H1 (cell line): Measurements from ENCODE around the gene TLR9. TPM values are rescaled to one million over a fixed set of nuclear protein-coding genes. Genes with fewer than 3 reads are reported as not detected.

Experiments used
- ASH2L ChIP-seq: fragments of 200-600, 300-600 bp; sonication (generic); IDR thresholded peaks from one replicate; pipeline ENCODE4 v1.7.1; 2017; ENCODE audit warnings: low read length
- CBX5 ChIP-seq: fragments of 300-800, 300-1000 bp; sonication (generic); IDR thresholded peaks from 2 replicates; pipeline ENCODE4 v1.7.1; 2016; ENCODE audit warnings: antibody characterized with exemption, low read length, low read depth
- CHD1 ChIP-seq: IDR thresholded peaks from 2 replicates; pipeline ENCODE4 v1.6.1; 2012; ENCODE audit warnings: low read depth, low read length, improper control_type of control experiment
- CREB1 ChIP-seq: IDR thresholded peaks from 2 replicates; pipeline ENCODE4 v1.6.1; 2012; ENCODE audit warnings: inconsistent platforms
- EP300 ChIP-seq, 2 experiments: IDR thresholded peaks; 1 replicate in 1 of 2; 2 replicates in 1 of 2; pipeline ENCODE4 v1.6.1; 2011 to 2012; ENCODE audit warnings: low read depth in 2 of 2, low read length in 2 of 2, mild to moderate bottlenecking in 2 of 2, borderline replicate concordance in 1 of 2, inconsistent platforms in 1 of 2, moderate library complexity in 1 of 2
- EZH2 ChIP-seq: fragments of 200-600 bp; sonication (generic); IDR thresholded peaks from 2 replicates; pipeline ENCODE4 v1.7.1; 2012; ENCODE audit warnings: low read depth, mild to moderate bottlenecking, moderate library complexity, low read length, inconsistent platforms; ENCODE audit not compliant: severe bottlenecking
- GTF2F1 ChIP-seq: IDR thresholded peaks from 2 replicates; pipeline ENCODE4 v1.6.1; 2012; ENCODE audit warnings: low read depth, low read length, improper control_type of control experiment, borderline replicate concordance
- HDAC2 ChIP-seq, 2 experiments: fragments of 300-600 bp in 1 of 2; sonication (generic) in 1 of 2; IDR thresholded peaks; 2 replicates each; pipeline ENCODE4 v1.6.1; 2011 to 2012; ENCODE audit warnings: low read depth in 2 of 2, low read length in 2 of 2, mild to moderate bottlenecking in 2 of 2, moderate library complexity in 2 of 2, borderline replicate concordance in 1 of 2, inconsistent platforms in 1 of 2
- JUND ChIP-seq: IDR thresholded peaks from 2 replicates; pipeline ENCODE4 v1.6.1; 2011; ENCODE audit warnings: mild to moderate bottlenecking, improper control_type of control experiment, low read length
- KDM4A ChIP-seq: IDR thresholded peaks from one replicate; pipeline ENCODE4 v1.7.1; 2012; ENCODE audit warnings: low read depth, mild to moderate bottlenecking, moderate library complexity, low read length, inconsistent platforms; ENCODE audit not compliant: severe bottlenecking
- MAFK ChIP-seq: IDR thresholded peaks from 2 replicates; pipeline ENCODE4 v1.6.1; 2012; ENCODE audit warnings: low read depth, mild to moderate bottlenecking, improper control_type of control experiment, low read length
- SIN3A ChIP-seq, 2 experiments: IDR thresholded peaks in 1 of 2; conservative IDR thresholded peaks in 1 of 2; 2 replicates each; pipeline ENCODE4 v1.6.1; 2011 to 2012; ENCODE audit warnings: low read length in 2 of 2, improper control_type of control experiment in 1 of 2, low read depth in 1 of 2, mild to moderate bottlenecking in 1 of 2
- SP4 ChIP-seq: IDR thresholded peaks from 2 replicates; pipeline ENCODE4 v1.6.1; 2012; ENCODE audit warnings: low read length, inconsistent platforms
- TEAD4 ChIP-seq: IDR thresholded peaks from 2 replicates; pipeline ENCODE4 v1.6.1; 2012; ENCODE audit warnings: low read depth, low read length, inconsistent platforms, mixed read lengths
- ZNF274 ChIP-seq: IDR thresholded peaks from 2 replicates; pipeline ENCODE4 v1.7.0; 2012; ENCODE audit warnings: low read length, borderline replicate concordance; ENCODE audit errors: extremely low read depth
- polyA plus RNA-seq, 7 experiments: library from polyadenylated mRNA; depleted of rRNA in 3 of 7; stranded (reverse) in 5 of 7; unstranded in 2 of 7; fragments of >200 nt in 5 of 7; fragments of 200-250 nt in 2 of 7; gene quantifications; 1 replicate in 5 of 7; 2 replicates in 1 of 7; 4 replicates in 1 of 7; pipeline versions ENCODE4 v1.2.1 to v1.2.3, GENCODE V29; 2011 to 2013; ENCODE audit warnings: missing spikeins in 2 of 7, mixed read lengths in 2 of 7
- total RNA-seq: library from RNA; stranded (reverse); fragmentation: NEBNext Ultra II Directional; extraction: Animal tissue kit (Norgen Biotek cat#: 25700); gene quantifications from 2 replicates; pipeline ENCODE4 v1.2.1, GENCODE V29; 2021
- TF ChIP-seq, protein P1 (sequence below): IDR thresholded peaks from 2 replicates; pipeline ENCODE4 v1.6.1; 2012; ENCODE audit warnings: inconsistent platforms
- TF ChIP-seq, protein P2 (sequence below): IDR thresholded peaks from 2 replicates; pipeline ENCODE4 v1.6.1; 2011; ENCODE audit warnings: low read depth, mild to moderate bottlenecking, low read length; ENCODE audit not compliant: insufficient read depth
- TF ChIP-seq, protein P3 (sequence below): IDR thresholded peaks from 2 replicates; pipeline ENCODE4 v1.6.1; 2012; ENCODE audit warnings: inconsistent platforms

The TLR9 gene
- total and polyA plus RNA-seq, 2 of the 8 experiments (the other 6 are each of a cell fraction or from before 2014, with no cell fraction given): 0.05 TPM; not detected in 1

GRCh38 chr3:52245322-52246263, 20.1 kb upstream of the TLR9 start, which contains the start of gene PPM1M (continued):
- no peak for TF ChIP-seq CREB1
- TF ChIP-seq SIN3A (conservative IDR thresholded peaks at IDR 0.05 in 1 of 2, IDR thresholded peaks at IDR 0.05 in 1 of 2; ENCODE audit: low read depth in 1 of 2, low read length in 2 of 2): 0 out of 4 replicates have a peak, but pooled peaks of 1 of the 2 experiments have one; percentile 57
- TF ChIP-seq, protein P1, sequence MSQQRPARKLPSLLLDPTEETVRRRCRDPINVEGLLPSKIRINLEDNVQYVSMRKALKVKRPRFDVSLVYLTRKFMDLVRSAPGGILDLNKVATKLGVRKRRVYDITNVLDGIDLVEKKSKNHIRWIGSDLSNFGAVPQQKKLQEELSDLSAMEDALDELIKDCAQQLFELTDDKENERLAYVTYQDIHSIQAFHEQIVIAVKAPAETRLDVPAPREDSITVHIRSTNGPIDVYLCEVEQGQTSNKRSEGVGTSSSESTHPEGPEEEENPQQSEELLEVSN: peak; percentile 93
- peak; percentile 73 for TF ChIP-seq ASH2L
- TF ChIP-seq JUND: no peak
- peak; percentile 95 for TF ChIP-seq TEAD4
- TF ChIP-seq CBX5: no peak
- no peak for TF ChIP-seq ZNF274
- TF ChIP-seq, protein P2, sequence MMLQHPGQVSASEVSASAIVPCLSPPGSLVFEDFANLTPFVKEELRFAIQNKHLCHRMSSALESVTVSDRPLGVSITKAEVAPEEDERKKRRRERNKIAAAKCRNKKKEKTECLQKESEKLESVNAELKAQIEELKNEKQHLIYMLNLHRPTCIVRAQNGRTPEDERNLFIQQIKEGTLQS: no peak
- TF ChIP-seq HDAC2 (IDR thresholded peaks at IDR 0.05; ENCODE audit: borderline replicate concordance in 1 of 2, low read depth in 2 of 2, low read length in 2 of 2): no peak
- no peak for TF ChIP-seq EP300 (IDR thresholded peaks at IDR 0.05; ENCODE audit: borderline replicate concordance in 1 of 2, low read depth in 2 of 2, low read length in 2 of 2)
- TF ChIP-seq KDM4A: peak; percentile 63
- TF ChIP-seq MAFK: no peak
- no peak for TF ChIP-seq SP4
- TF ChIP-seq CHD1: no peak
- TF ChIP-seq GTF2F1: peak; percentile 16; the same call in 1 of the 2 replicates
- TF ChIP-seq, protein P3, sequence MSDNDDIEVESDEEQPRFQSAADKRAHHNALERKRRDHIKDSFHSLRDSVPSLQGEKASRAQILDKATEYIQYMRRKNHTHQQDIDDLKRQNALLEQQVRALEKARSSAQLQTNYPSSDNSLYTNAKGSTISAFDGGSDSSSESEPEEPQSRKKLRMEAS: peak; percentile 96
- peak; percentile 43 for TF ChIP-seq EZH2
